NCI-H146 (cell line): ENCODE measurements around the gene XXYLT1.

Experiments used
- DNase-seq: peaks from one replicate; lab custom pipeline; 2025; lab: John Stamatoyannopoulos, UW

Gene XXYLT1

GRCh38 chr3:195184716-195185421 lies 86.1 kb downstream of the XXYLT1 start:
- DNase-seq, result no peak

GRCh38 chr3:195183071-195183776 lies 87.7 kb downstream of the XXYLT1 start:
- DNase-seq, result no peak

GRCh38 chr3:195182470-195182795 lies 88.5 kb downstream of the XXYLT1 start:
- no peak for DNase-seq

GRCh38 chr3:195181741-195182469 lies 89.1 kb downstream of the XXYLT1 start:
- DNase-seq, result no peak

- DNase-seq, result no peak
Measured at GRCh38 chr3:195181113-195181498, 89.9 kb downstream of the XXYLT1 start.

GRCh38 chr3:195180490-195181112 lies 90.4 kb downstream of the XXYLT1 start:
- no peak for DNase-seq

- no peak for DNase-seq
Measured at GRCh38 chr3:195179776-195180489, 91.0 kb downstream of the XXYLT1 start.

- DNase-seq, result peak; percentile 64
Measured at GRCh38 chr3:195178124-195178910, 92.6 kb downstream of the XXYLT1 start.

- DNase-seq, result no peak
Measured at GRCh38 chr3:195177422-195178123, 93.4 kb downstream of the XXYLT1 start.

GRCh38 chr3:195176776-195177175 lies 94.2 kb downstream of the XXYLT1 start:
- DNase-seq, result no peak

- DNase-seq, result no peak
Measured at GRCh38 chr3:195175476-195176337, 95.3 kb downstream of the XXYLT1 start.

- DNase-seq, result no peak
Measured at GRCh38 chr3:195175076-195175475, 95.9 kb downstream of the XXYLT1 start.

- no peak for DNase-seq
Measured at GRCh38 chr3:195173657-195174056, 97.3 kb downstream of the XXYLT1 start.

GRCh38 chr3:195172896-195173295 lies 98.1 kb downstream of the XXYLT1 start:
- no peak for DNase-seq

GRCh38 chr3:195172039-195172684 lies 98.8 kb downstream of the XXYLT1 start:
- DNase-seq, result no peak

- DNase-seq, result no peak
Measured at GRCh38 chr3:195171093-195171873, 99.7 kb downstream of the XXYLT1 start.

- no peak for DNase-seq
Measured at GRCh38 chr3:195170496-195170895, 100.5 kb downstream of the XXYLT1 start.

GRCh38 chr3:195169011-195169649 lies 101.8 kb downstream of the XXYLT1 start:
- no peak for DNase-seq
